ENCODE data around the gene CACNG7. TPM values are rescaled to one million over a fixed set of nuclear protein-coding genes. Genes with fewer than 3 reads are reported as not detected.
A peak's percentile ranks its signal among the peaks of the same experiment; 100 is the strongest.

The CACNG7 gene
- total and polyA plus RNA-seq, 2 experiments from 2014 or later, result not detected

GRCh38 chr19:53961523-53962356 lies 52.7 kb downstream of the CACNG7 start:
- 2 to 3% methylated on average over 16 to 32 of the region's 32 CpGs for WGBS, 2 experiments (ENCODE audit: low coverage in 1 of 2, low lambda C conversion rate in 2 of 2, missing lambda C conversion rate in 2 of 2)
- Histone ChIP-seq H2AFZ (no peak overlapping the region), H3K9ac (no peak overlapping the region)

DNA sequence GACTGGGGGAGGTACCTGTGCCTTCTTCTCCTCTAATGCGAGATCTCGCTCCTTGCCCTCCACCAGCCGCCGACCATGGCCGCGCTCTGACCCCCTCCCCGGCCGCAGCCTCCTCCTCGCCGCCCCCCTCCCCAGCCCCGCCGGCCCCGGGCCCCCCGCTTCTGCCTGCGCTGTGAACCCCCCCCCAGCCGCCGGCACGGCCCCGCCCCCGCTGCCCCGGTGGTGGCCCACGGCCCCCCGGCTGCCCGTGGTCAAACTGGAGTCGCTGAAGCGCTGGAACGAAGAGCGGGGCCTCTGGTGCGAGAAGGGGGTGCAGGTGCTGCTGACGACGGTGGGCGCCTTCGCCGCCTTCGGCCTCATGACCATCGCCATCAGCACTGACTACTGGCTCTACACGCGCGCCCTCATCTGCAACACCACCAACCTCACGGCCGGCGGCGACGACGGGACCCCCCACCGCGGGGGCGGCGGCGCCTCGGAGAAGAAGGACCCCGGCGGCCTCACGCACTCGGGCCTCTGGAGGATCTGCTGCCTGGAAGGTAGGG lies 53.9 kb downstream of the CACNG7 start, which contains the start of gene CACNG8:
CACNG8 (plus strand) TSS at position 51 of the 545 bp plus-strand sequence.
- no peaks in the 10 kb centered on the region for H3K4me1 ChIP-seq (ENCODE audit: insufficient read depth)
- no peak for DNase-seq
- WGBS, 2 experiments (ENCODE audit: low coverage in 1 of 2, low lambda C conversion rate in 2 of 2, missing lambda C conversion rate in 2 of 2), result 6 to 7% methylated on average over 41 to 50 of the region's 55 CpGs
- no peaks in the 10 kb centered on the region for H3K9me3 ChIP-seq (ENCODE audit: low read depth)
- H3F3A ChIP-seq (ENCODE audit: insufficient read depth), result no peaks in the 10 kb centered on the region
- peaks cover 50% of the 10 kb centered on the region for H3K27me3 ChIP-seq (replicated peaks; ENCODE audit: insufficient read depth)
- TF ChIP-seq EZH2phosphoT487 (IDR thresholded peaks at IDR 0.05; ENCODE audit: insufficient read depth, low read depth), result no peak
- TF ChIP-seq EZH2 (IDR thresholded peaks at IDR 0.05; ENCODE audit: insufficient read depth, poor library complexity, severe bottlenecking), result no peak
- H4K20me1 ChIP-seq (ENCODE audit: insufficient read depth), result no peaks in the 10 kb centered on the region
- no peaks in the 10 kb centered on the region for H3K36me3 ChIP-seq (ENCODE audit: low read depth)
- no peaks in the 10 kb centered on the region for H3K9me2 ChIP-seq (ENCODE audit: insufficient read depth)
- in situ Hi-C loops (cut with MboI), result no loop called here
- no peaks in the 10 kb centered on the region for H3K79me2 ChIP-seq (ENCODE audit: insufficient read depth)
- H3K27ac ChIP-seq, result no peak within 1 kb of the TSS
- no peak within 1 kb of the TSS for H3K9ac ChIP-seq
- no peak within 1 kb of the TSS for H2AFZ ChIP-seq
- no peak within 1 kb of the TSS for H3K4me3 ChIP-seq
- no peak within 1 kb of the TSS for H3K4me2 ChIP-seq (ENCODE audit: unreplicated experiment)

More at GRCh38 chr19:53961523-53962356, 52.7 kb downstream of the CACNG7 start:
- Histone ChIP-seq H3F3A (ENCODE audit: insufficient read depth) (no peaks in the 10 kb centered on the region), H3K4me2 (ENCODE audit: unreplicated experiment) (no peak overlapping the region), H3K4me3 (no peak overlapping the region), H3K4me1 (ENCODE audit: insufficient read depth) (no peaks in the 10 kb centered on the region), H3K27ac (no peak overlapping the region), H3K27me3 (replicated peaks; ENCODE audit: insufficient read depth) (peaks cover 61% of the 10 kb centered on the region), H3K36me3 (ENCODE audit: low read depth) (no peaks in the 10 kb centered on the region), H3K9me3 (ENCODE audit: low read depth) (no peaks in the 10 kb centered on the region), H3K79me2 (ENCODE audit: insufficient read depth) (no peaks in the 10 kb centered on the region), H4K20me1 (ENCODE audit: insufficient read depth) (no peaks in the 10 kb centered on the region), H3K9me2 (ENCODE audit: insufficient read depth) (no peaks in the 10 kb centered on the region)
- no peak for DNase-seq
- TF ChIP-seq EZH2phosphoT487 (IDR thresholded peaks at IDR 0.05; ENCODE audit: insufficient read depth, low read depth) (no peak), EZH2 (IDR thresholded peaks at IDR 0.05; ENCODE audit: insufficient read depth, poor library complexity, severe bottlenecking) (peak; percentile 30)
- in situ Hi-C loops (cut with MboI), result no loop called here

- in situ Hi-C loops (cut with MboI), result no loop called here
- 54 to 56% methylated on average over 11 of the region's 11 CpGs for WGBS, 2 experiments (ENCODE audit: low coverage in 1 of 2, low lambda C conversion rate in 2 of 2, missing lambda C conversion rate in 2 of 2)
- no peak overlapping the region for H2AFZ ChIP-seq
- no peaks in the 10 kb centered on the region for H3K79me2 ChIP-seq (ENCODE audit: insufficient read depth)
- no peak for DNase-seq
- no peaks in the 10 kb centered on the region for H4K20me1 ChIP-seq (ENCODE audit: insufficient read depth)
- H3K36me3 ChIP-seq (ENCODE audit: low read depth), result no peaks in the 10 kb centered on the region
- H3K4me3 ChIP-seq, result no peak overlapping the region
- no peak overlapping the region for H3K9ac ChIP-seq
- no peaks in the 10 kb centered on the region for H3K9me2 ChIP-seq (ENCODE audit: insufficient read depth)
- peaks cover 33% of the 10 kb centered on the region for H3K27me3 ChIP-seq (replicated peaks; ENCODE audit: insufficient read depth)
- H3K4me1 ChIP-seq (ENCODE audit: insufficient read depth), result no peaks in the 10 kb centered on the region
- no peaks in the 10 kb centered on the region for H3K9me3 ChIP-seq (ENCODE audit: low read depth)
- H3F3A ChIP-seq (ENCODE audit: insufficient read depth), result no peaks in the 10 kb centered on the region
- H3K27ac ChIP-seq, result no peak overlapping the region
- no peak for TF ChIP-seq EZH2phosphoT487 (IDR thresholded peaks at IDR 0.05; ENCODE audit: insufficient read depth, low read depth)
- TF ChIP-seq EZH2 (IDR thresholded peaks at IDR 0.05; ENCODE audit: insufficient read depth, poor library complexity, severe bottlenecking), result no peak
- no peak overlapping the region for H3K4me2 ChIP-seq (ENCODE audit: unreplicated experiment)
These were observed 56.0 kb downstream of the CACNG7 start for GRCh38 chr19:53965091-53965490.

- in situ Hi-C loops (cut with MboI), result no loop called here
- H3K9me2 ChIP-seq (ENCODE audit: insufficient read depth), result no peaks in the 10 kb centered on the region
- peaks cover 17% of the 10 kb centered on the region for H3K27me3 ChIP-seq (replicated peaks; ENCODE audit: insufficient read depth)
- 37 to 39% methylated on average over 7 of the region's 7 CpGs for WGBS, 2 experiments (ENCODE audit: low coverage in 1 of 2, low lambda C conversion rate in 2 of 2, missing lambda C conversion rate in 2 of 2)
- H2AFZ ChIP-seq, result no peak overlapping the region
- no peaks in the 10 kb centered on the region for H3F3A ChIP-seq (ENCODE audit: insufficient read depth)
- H3K79me2 ChIP-seq (ENCODE audit: insufficient read depth), result no peaks in the 10 kb centered on the region
- no peak overlapping the region for H3K4me3 ChIP-seq
- no peaks in the 10 kb centered on the region for H3K4me1 ChIP-seq (ENCODE audit: insufficient read depth)
- H4K20me1 ChIP-seq (ENCODE audit: insufficient read depth), result no peaks in the 10 kb centered on the region
- no peak for TF ChIP-seq EZH2phosphoT487 (IDR thresholded peaks at IDR 0.05; ENCODE audit: insufficient read depth, low read depth)
- no peak for TF ChIP-seq EZH2 (IDR thresholded peaks at IDR 0.05; ENCODE audit: insufficient read depth, poor library complexity, severe bottlenecking)
- H3K4me2 ChIP-seq (ENCODE audit: unreplicated experiment), result no peak overlapping the region
- no peak overlapping the region for H3K9ac ChIP-seq
- no peak overlapping the region for H3K27ac ChIP-seq
- DNase-seq, result no peak
- H3K9me3 ChIP-seq (ENCODE audit: low read depth), result no peaks in the 10 kb centered on the region
- H3K36me3 ChIP-seq (ENCODE audit: low read depth), result no peaks in the 10 kb centered on the region
These were observed 57.9 kb downstream of the CACNG7 start for GRCh38 chr19:53966931-53967330.
